Adrenal gland (tissue), 12 donors: ENCODE data around the gene VPS13D. TPM values are rescaled to one million over a fixed set of nuclear protein-coding genes. Genes with fewer than 3 reads are reported as not detected.

Source experiments
- DNase-seq, 7 donors: peaks; one replicate each; pipeline ENCODE4 v3.0.0-alpha.2; 2019 to 2020
- H3K27ac ChIP-seq, 5 donors: fragments of 200-600 bp; sonication (generic) in 4 of 5; 1 replicate in 3 of 5; 2 replicates in 2 of 5; pipeline versions ENCODE4 v1.5.1 to v1.8.0; 2016 to 2020; ENCODE audit warnings: mild to moderate bottlenecking in 1 of 5
- H3K27me3 ChIP-seq: fragments of 200-600 bp; 2 replicates; pipeline ENCODE4 v1.8.0; 2021
- H3K36me3 ChIP-seq, 2 donors: fragments of 200-600 bp; replicated peaks in 1 of 2; 1 replicate in 1 of 2; 2 replicates in 1 of 2; pipeline versions ENCODE4 v1.5.1 to v1.8.0; 2018 to 2022
- H3K4me1 ChIP-seq, 2 donors: fragments of 200-600 bp; replicated peaks in 1 of 2; 1 replicate in 1 of 2; 2 replicates in 1 of 2; pipeline versions ENCODE4 v1.5.1 to v1.8.0; 2018 to 2021
- H3K4me3 ChIP-seq, 4 donors: fragments of 200-600 bp; sonication (generic) in 3 of 4; one replicate each; pipeline ENCODE4 v1.5.1; 2016 to 2018
- H3K9me3 ChIP-seq, 3 donors: fragments of 200-600 bp; sonication (generic) in 1 of 3; replicated peaks in 1 of 3; 1 replicate in 2 of 3; 2 replicates in 1 of 3; pipeline versions ENCODE4 v1.5.1 to v1.8.0; 2016 to 2021
- CTCF ChIP-seq, 6 experiments: fragments of 450-650 bp in 4 of 6; fragments of 200-600 bp in 2 of 6; sonication (generic) in 1 of 6; IDR thresholded peaks; 1 replicate in 5 of 6; 2 replicates in 1 of 6; pipeline versions ENCODE4 v1.5.1 to v1.8.0; 2016 to 2021; ENCODE audit warnings: antibody characterized with exemption in 6 of 6, mild to moderate bottlenecking in 2 of 6, moderate library complexity in 1 of 6
- POLR2A ChIP-seq, 2 donors: fragments of 450-650 bp; IDR thresholded peaks; one replicate each; pipeline ENCODE4 v1.6.1; 2017; ENCODE audit warnings: antibody characterized with exemption in 2 of 2, mild to moderate bottlenecking in 2 of 2, moderate library complexity in 1 of 2
- WGBS, 4 donors: extraction: QIAGEN DNeasy Blood & Tissue Kit in 2 of 4; methylation state at CpG; one replicate each; pipeline versions ENCODE4 v1.1.5 to v1.1.7; 2013 to 2017; 5-methylcytosine and 5-hydroxymethylcytosine counted together
- intact Hi-C, 2 donors: fragments of 100-400 bp; cut with DNase I; formaldehyde crosslinking; loops; one replicate each; pipeline versions ENCODE4 v1.14.1 to v1.15.0; 2022 to 2023
- polyA plus RNA-seq, 3 donors: library from polyadenylated mRNA; stranded (reverse); fragments of 200-250 nt in 2 of 3; fragments of 350-450 nt in 1 of 3; fragmentation: Illumina TruSeq in 1 of 3; extraction: RNeasy Lipid Tissue Mini Kit (QIAGEN cat#74804) in 1 of 3; gene quantifications; one replicate each; pipeline ENCODE4 v1.2.3, GENCODE V29; 2013 to 2014
- total RNA-seq, 9 donors: library from RNA; depleted of rRNA in 4 of 9; stranded (reverse); fragments of >200 nt in 4 of 9; fragments of 120-200 nt in 1 of 9; fragmentation: NEBNext Ultra II Directional in 1 of 9; extraction: Animal tissue kit (Norgen Biotek cat#: 25700) in 1 of 9; gene quantifications; one replicate each; pipeline versions ENCODE4 v1.1.0 to v1.2.4, GENCODE V29; 2013 to 2023
- donor health status: healthy with polysubstance abuse.
- donor health status: Bipolar disorder and iron deficiency.
- donor health status: DM: yes; HTN: yes; CAD: no.
- donor health status: DM: no; HTN: no; CAD: no.
- donor health status: DM: no; HTN: no; CAD: no.
- donor health status: DM: yes; HTN: yes; CAD: no.

Gene VPS13D
- total and polyA plus RNA-seq, 12 donors, result 17.0 to 62.3 (median 39.9) TPM

GRCh38 chr1:12495725-12496124 is 265.9 kb downstream of the VPS13D start:
- no peaks in the 10 kb centered on the region for H3K27me3 ChIP-seq
- intact Hi-C loops, result no loop called here
- H3K9me3 ChIP-seq, result no peaks in the 10 kb centered on the region
- no peaks in the 10 kb centered on the region for H3K36me3 ChIP-seq
- DNase-seq, result no peak
- H3K4me1 ChIP-seq, result peaks cover 12 to 21% of the 10 kb centered on the region in 2 donors
- WGBS, 4 donors, result 83 to 97% (median 89%) methylated on average over 6 to 11 of the region's 11 CpGs
- no peak overlapping the region for H3K4me3 ChIP-seq
- TF ChIP-seq POLR2A (IDR thresholded peaks at IDR 0.05) (no peak), CTCF (IDR thresholded peaks at IDR 0.05) (no peak)
- H3K27ac ChIP-seq, result peak overlapping the region in 2 of 5 donors; percentile 53 to 59

- WGBS, 4 donors, result 37 to 65% (median 48%) methylated on average over 4 to 9 of the region's 9 CpGs
- peak in 2 of 7 donors; percentile 23 to 31 for DNase-seq
- intact Hi-C loops, result no loop called here
- TF ChIP-seq CTCF (IDR thresholded peaks at IDR 0.05) (no peak), POLR2A (IDR thresholded peaks at IDR 0.05) (no peak)
- Histone ChIP-seq H3K27me3 (no peaks in the 10 kb centered on the region), H3K4me1 (peaks cover 12 to 22% of the 10 kb centered on the region in 2 donors), H3K9me3 (no peaks in the 10 kb centered on the region), H3K36me3 (no peaks in the 10 kb centered on the region), H3K27ac (peak overlapping the region in 2 of 5 donors; percentile 59 to 78), H3K4me3 (no peak overlapping the region)
Observed at GRCh38 chr1:12496154-12496961, 266.5 kb downstream of the VPS13D start.

GRCh38 chr1:12499539-12500240 is 269.9 kb downstream of the VPS13D start:
- H3K36me3 ChIP-seq, result no peaks in the 10 kb centered on the region
- no peak overlapping the region for H3K27ac ChIP-seq
- intact Hi-C loops, result no loop called here
- no peaks in the 10 kb centered on the region for H3K9me3 ChIP-seq
- no peaks in the 10 kb centered on the region for H3K27me3 ChIP-seq
- no peak for TF ChIP-seq CTCF (IDR thresholded peaks at IDR 0.05)
- TF ChIP-seq POLR2A (IDR thresholded peaks at IDR 0.05), result no peak
- H3K4me3 ChIP-seq, result no peak overlapping the region
- WGBS, 4 donors, result 84 to 90% (median 90%) methylated on average over 13 of the region's 13 CpGs
- no peak for DNase-seq
- peaks cover 12 to 28% of the 10 kb centered on the region in 2 donors for H3K4me1 ChIP-seq

- no peak overlapping the region for H3K4me3 ChIP-seq
Observed at GRCh38 chr1:12501661-12502060, 271.8 kb downstream of the VPS13D start.

More at GRCh38 chr1:12501661-12502060, 271.8 kb downstream of the VPS13D start:
- peak in 5 of 7 donors; percentile 48 to 62 (median 56) for DNase-seq
- no peaks in the 10 kb centered on the region for H3K9me3 ChIP-seq
- H3K27me3 ChIP-seq, result no peaks in the 10 kb centered on the region
- TF ChIP-seq POLR2A (IDR thresholded peaks at IDR 0.05) (no peak), CTCF (IDR thresholded peaks at IDR 0.05) (no peak)
- peaks cover 4 to 13% of the 10 kb centered on the region in 2 donors for H3K4me1 ChIP-seq
- peaks cover 0 to 4% of the 10 kb centered on the region in 2 donors for H3K36me3 ChIP-seq
- 60 to 75% (median 63%) methylated on average over 9 of the region's 9 CpGs for WGBS, 4 donors
- intact Hi-C loops, result no loop called here
- H3K27ac ChIP-seq, result no peak overlapping the region
